GM18499 (cell line): Measurements from ENCODE around the gene CDH9.

ENCODE experiments used
- ATAC-seq: cut with Tn5 transposase; IDR thresholded peaks from one replicate; pipeline ENCODE4 v1.9.1; 2021; ENCODE audit warnings: moderate number of reproducible peaks; ENCODE audit not compliant: insufficient read depth, unreplicated experiment

Gene CDH9

DNA sequence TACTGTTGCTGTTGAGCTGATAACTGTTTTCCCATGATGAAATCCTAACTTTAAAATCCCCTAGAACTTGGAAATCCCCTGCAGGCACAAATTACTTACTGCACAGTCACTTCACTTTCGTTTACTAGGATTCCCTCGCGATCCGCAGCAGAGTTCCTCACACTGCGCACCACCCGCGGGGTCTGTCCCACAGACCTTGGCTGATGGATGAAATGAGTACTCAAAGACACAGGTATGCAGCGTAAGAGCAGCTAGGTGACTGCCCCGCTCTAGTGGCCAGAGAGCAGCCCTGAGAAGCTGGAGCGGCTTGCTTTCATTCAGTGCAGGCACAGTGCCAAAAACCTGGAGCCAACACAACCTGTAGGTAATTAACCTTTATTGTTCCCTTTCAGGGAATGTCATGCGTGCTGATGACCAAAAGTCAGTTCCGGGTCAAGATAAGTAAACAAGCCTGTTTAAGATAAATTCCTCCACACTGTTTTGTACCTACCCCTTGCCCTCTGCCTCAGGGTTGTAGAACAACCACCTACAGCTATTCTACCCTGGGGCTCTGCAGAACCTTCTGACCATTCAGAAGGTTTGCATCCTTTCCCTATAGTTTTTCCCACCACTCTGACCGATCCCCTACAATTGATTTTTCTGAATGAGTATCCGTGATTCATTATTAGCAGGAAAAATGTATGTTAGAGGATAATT lies 191.2 kb downstream of the CDH9 start:
- ATAC-seq, result no peak

DNA sequence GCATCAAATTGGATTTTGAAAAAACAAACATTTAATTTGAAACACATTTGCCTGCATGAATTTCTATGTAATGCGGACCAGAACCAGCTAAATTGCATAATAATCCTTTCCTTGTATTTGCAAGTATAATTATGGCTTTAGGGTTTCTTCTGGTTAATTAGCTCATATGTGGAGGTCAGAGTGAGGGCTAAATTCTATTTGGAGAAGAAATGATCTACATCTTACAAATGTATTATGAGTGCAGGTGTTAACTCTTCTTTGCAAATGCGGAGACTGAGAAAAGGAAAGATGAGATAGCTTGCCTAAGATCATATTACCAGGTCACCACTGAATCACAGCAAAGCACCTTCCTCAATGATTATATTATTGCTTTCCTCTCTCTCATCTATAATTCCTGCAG lies 194.7 kb downstream of the CDH9 start:
- ATAC-seq, result no peak

DNA sequence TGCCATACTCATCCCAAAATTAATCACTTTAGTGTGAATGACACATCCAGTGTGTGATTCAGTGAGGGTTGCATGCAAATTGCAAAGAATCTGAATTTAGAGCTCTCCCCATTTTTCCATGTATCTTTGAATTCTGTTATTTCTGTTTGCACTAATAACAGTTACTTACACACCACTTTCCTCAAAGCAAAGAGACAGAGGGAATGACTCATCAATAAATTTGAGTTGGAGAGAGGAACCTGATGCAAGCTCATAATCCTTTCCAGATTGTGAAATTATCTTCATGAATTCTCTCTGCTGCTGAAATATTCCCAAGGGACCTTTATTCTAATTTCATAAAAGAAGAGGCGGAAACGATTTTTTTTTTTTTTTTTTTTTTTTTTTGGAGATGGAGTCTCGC lies 204.8 kb downstream of the CDH9 start:
- ATAC-seq, result no peak
